Breast epithelium (tissue), 4 donors: ENCODE data around the gene NDUFB4. TPM values are rescaled to one million over a fixed set of nuclear protein-coding genes. Genes with fewer than 3 reads are reported as not detected.

Source experiments
- DNase-seq, 2 donors: peaks; one replicate each; pipeline ENCODE4 v3.0.0-alpha.2; 2019; ENCODE audit warnings: low spot score in 2 of 2
- H3K27ac ChIP-seq, 2 donors: fragments of 200-600 bp; sonication (generic) in 1 of 2; one replicate each; pipeline ENCODE4 v1.5.1; 2016 to 2019; ENCODE audit warnings: mild to moderate bottlenecking in 1 of 2
- H3K27me3 ChIP-seq, 2 donors: fragments of 200-600 bp; sonication (generic) in 1 of 2; one replicate each; pipeline versions ENCODE4 v1.5.1 to v1.6.0; 2017 to 2019; ENCODE audit warnings: control low read depth in 1 of 2, mild to moderate bottlenecking in 1 of 2
- H3K36me3 ChIP-seq: fragments of 200-600 bp; one replicate; pipeline ENCODE4 v1.5.1; 2019
- H3K4me1 ChIP-seq, 2 donors: fragments of 200-600 bp; sonication (generic); one replicate each; pipeline ENCODE4 v1.5.1; 2016 to 2019; ENCODE audit warnings: control low read depth in 1 of 2
- H3K4me3 ChIP-seq, 3 donors: fragments of 200-600 bp; sonication (generic); 1 replicate in 2 of 3; 2 replicates in 1 of 3; pipeline ENCODE4 v1.5.1; 2016 to 2019; ENCODE audit warnings: mild to moderate bottlenecking in 3 of 3, moderate library complexity in 2 of 3
- H3K9me3 ChIP-seq, 2 donors: fragments of 200-600 bp; sonication (generic) in 1 of 2; one replicate each; pipeline ENCODE4 v1.5.1; 2016 to 2019; ENCODE audit warnings: control low read depth in 1 of 2
- CTCF ChIP-seq, 3 donors: fragments of 450-650 bp; IDR thresholded peaks; one replicate each; pipeline ENCODE4 v1.5.1; 2016 to 2017; ENCODE audit warnings: antibody characterized with exemption in 3 of 3, mild to moderate bottlenecking in 3 of 3, moderate library complexity in 3 of 3
- POLR2A ChIP-seq: fragments of 450-650 bp; IDR thresholded peaks from one replicate; pipeline ENCODE4 v1.6.1; 2016; ENCODE audit warnings: antibody characterized with exemption, mild to moderate bottlenecking, moderate library complexity
- POLR2AphosphoS5 ChIP-seq, 3 donors: sonication (generic); formaldehyde crosslinking; IDR thresholded peaks; one replicate each; pipeline ENCODE4 v1.6.1; 2017; ENCODE audit warnings: antibody characterized with exemption in 3 of 3
- intact Hi-C: fragments of 100-400 bp; cut with DNase I; formaldehyde crosslinking; loops from one replicate; pipeline ENCODE4 v1.15.1; 2023; ENCODE audit warnings: low total_unique reads
- total RNA-seq, 3 donors: library from RNA; depleted of rRNA; stranded (reverse); fragments of >200 nt; gene quantifications; one replicate each; pipeline ENCODE4 v1.1.0, GENCODE V29; 2016

The NDUFB4 gene
- total RNA-seq, 3 donors from 2014 or later: 88.4 to 116 (median 106) TPM

- H3K36me3 ChIP-seq: no peaks in the 10 kb centered on the region
- no peaks in the 10 kb centered on the region for H3K9me3 ChIP-seq
Measured at GRCh38 chr3:120640231-120640630, 44.1 kb downstream of the NDUFB4 start.

GRCh38 chr3:120641696-120642246 lies 45.6 kb downstream of the NDUFB4 start:
- H3K4me1 ChIP-seq: no peaks in the 10 kb centered on the region
- H3K27me3 ChIP-seq: no peaks in the 10 kb centered on the region
- H3K36me3 ChIP-seq: no peaks in the 10 kb centered on the region
- no peak for TF ChIP-seq POLR2AphosphoS5 (IDR thresholded peaks at IDR 0.05)
- TF ChIP-seq CTCF (IDR thresholded peaks at IDR 0.05): no peak
- no peak for TF ChIP-seq POLR2A
- H3K27ac ChIP-seq: no peak overlapping the region
- H3K4me3 ChIP-seq: no peak overlapping the region
- no peaks in the 10 kb centered on the region for H3K9me3 ChIP-seq
- DNase-seq: no peak
- intact Hi-C loops: no loop called here

More at GRCh38 chr3:120640231-120640630, 44.1 kb downstream of the NDUFB4 start:
- Histone ChIP-seq H3K4me1 (no peaks in the 10 kb centered on the region), H3K27ac (no peak overlapping the region), H3K4me3 (no peak overlapping the region), H3K27me3 (no peaks in the 10 kb centered on the region)
- no peak for DNase-seq
- no peak for TF ChIP-seq POLR2AphosphoS5 (IDR thresholded peaks at IDR 0.05)
- intact Hi-C loops: no loop called here

- Histone ChIP-seq H3K4me3 (no peak overlapping the region), H3K27me3 (no peaks in the 10 kb centered on the region), H3K4me1 (no peaks in the 10 kb centered on the region), H3K36me3 (no peaks in the 10 kb centered on the region), H3K27ac (no peak overlapping the region), H3K9me3 (no peaks in the 10 kb centered on the region)
- no peak for DNase-seq
- TF ChIP-seq CTCF (IDR thresholded peaks at IDR 0.05): no peak
- no peak for TF ChIP-seq POLR2AphosphoS5 (IDR thresholded peaks at IDR 0.05)
- TF ChIP-seq POLR2A: no peak
- intact Hi-C loops: no loop called here
Measured at GRCh38 chr3:120642368-120642948, 46.3 kb downstream of the NDUFB4 start.

- TF ChIP-seq CTCF (IDR thresholded peaks at IDR 0.05) (no peak), POLR2A (no peak), POLR2AphosphoS5 (IDR thresholded peaks at IDR 0.05) (no peak)
- intact Hi-C loops: no loop called here
- DNase-seq: no peak
Measured at GRCh38 chr3:120645083-120645845, 49.1 kb downstream of the NDUFB4 start.

GRCh38 chr3:120646771-120647432 lies 50.8 kb downstream of the NDUFB4 start:
- Histone ChIP-seq H3K9me3 (no peaks in the 10 kb centered on the region), H3K36me3 (no peaks in the 10 kb centered on the region), H3K27ac (no peak overlapping the region), H3K4me3 (no peak overlapping the region), H3K4me1 (no peaks in the 10 kb centered on the region), H3K27me3 (no peaks in the 10 kb centered on the region)
- TF ChIP-seq POLR2AphosphoS5 (IDR thresholded peaks at IDR 0.05) (no peak), POLR2A (no peak), CTCF (IDR thresholded peaks at IDR 0.05) (no peak)
- DNase-seq: no peak
- intact Hi-C loops: no loop called here

More at GRCh38 chr3:120645083-120645845, 49.1 kb downstream of the NDUFB4 start:
- no peaks in the 10 kb centered on the region for H3K4me1 ChIP-seq
- no peak overlapping the region for H3K27ac ChIP-seq
- H3K9me3 ChIP-seq: no peaks in the 10 kb centered on the region
- no peak overlapping the region for H3K4me3 ChIP-seq
- no peaks in the 10 kb centered on the region for H3K27me3 ChIP-seq
- no peaks in the 10 kb centered on the region for H3K36me3 ChIP-seq
